Vagina (tissue), 2 donors: ENCODE measurements around the gene ARL8B.
"Not testable (repeated sequence)": the region's sequence is repeated elsewhere in the genome, so short reads cannot be mapped to it uniquely, and the experiment has no call there.

Experiments used
- CTCF ChIP-seq, 3 experiments: fragments of 450-650 bp in 2 of 3; fragments of 200-600 bp in 1 of 3; sonication (generic) in 1 of 3; IDR thresholded peaks; one replicate each; pipeline ENCODE4 v1.5.1; 2017 to 2019; ENCODE audit warnings: antibody characterized with exemption in 3 of 3, mild to moderate bottlenecking in 2 of 3, moderate library complexity in 2 of 3
- POLR2AphosphoS5 ChIP-seq, 2 donors: sonication (generic); formaldehyde crosslinking; IDR thresholded peaks; one replicate each; pipeline ENCODE4 v1.9.0; 2017; ENCODE audit warnings: antibody characterized with exemption in 2 of 2, mild to moderate bottlenecking in 2 of 2, low read depth in 1 of 2; ENCODE audit not compliant: insufficient read depth in 1 of 2

GRCh38 chr3:5113726-5114125, 8.4 kb upstream of the ARL8B start:
- TF ChIP-seq CTCF (IDR thresholded peaks at IDR 0.05); POLR2AphosphoS5 (IDR thresholded peaks at IDR 0.05; ENCODE audit: insufficient read depth in 1 of 2, low read depth in 1 of 2): not testable (repeated sequence)
